Measurements from ENCODE around the gene COQ8A.

COQ8A gene

GRCh38 chr1:226940806-226941067, 643 bp downstream of the COQ8A start:
- DNase-seq (ENCODE audit: insufficient read length, low spot score) = no peak
- no peak for TF ChIP-seq CTCF (IDR thresholded peaks at IDR 0.05; ENCODE audit: insufficient read depth, missing control alignments)
- no peak for FAIRE-seq

GRCh38 chr1:226942392-226942791, 2.3 kb downstream of the COQ8A start:
- DNase-seq (ENCODE audit: insufficient read length, low spot score) = no peak
- no peak for FAIRE-seq
- no peak for TF ChIP-seq CTCF (IDR thresholded peaks at IDR 0.05; ENCODE audit: insufficient read depth, missing control alignments)

- no peak for TF ChIP-seq CTCF (IDR thresholded peaks at IDR 0.05; ENCODE audit: insufficient read depth, missing control alignments)
- DNase-seq (ENCODE audit: insufficient read length, low spot score) (no peak), FAIRE-seq (no peak)
Observed at GRCh38 chr1:226943156-226943555, 3.1 kb downstream of the COQ8A start.

GRCh38 chr1:226943927-226944326, 3.8 kb downstream of the COQ8A start:
- no peak for TF ChIP-seq CTCF (IDR thresholded peaks at IDR 0.05; ENCODE audit: insufficient read depth, missing control alignments)
- FAIRE-seq (no peak), DNase-seq (ENCODE audit: insufficient read length, low spot score) (no peak)

- TF ChIP-seq CTCF (IDR thresholded peaks at IDR 0.05; ENCODE audit: insufficient read depth, missing control alignments) = no peak
- FAIRE-seq (no peak), DNase-seq (ENCODE audit: insufficient read length, low spot score) (no peak)
Observed at GRCh38 chr1:226945106-226945857, 5.2 kb downstream of the COQ8A start.

- FAIRE-seq (no peak), DNase-seq (ENCODE audit: insufficient read length, low spot score) (no peak)
- no peak for TF ChIP-seq CTCF (IDR thresholded peaks at IDR 0.05; ENCODE audit: insufficient read depth, missing control alignments)
Observed at GRCh38 chr1:226945858-226946245, 5.8 kb downstream of the COQ8A start.

- DNase-seq (ENCODE audit: insufficient read length, low spot score) = no peak
- no peak for TF ChIP-seq CTCF (IDR thresholded peaks at IDR 0.05; ENCODE audit: insufficient read depth, missing control alignments)
- FAIRE-seq = no peak
Observed at GRCh38 chr1:226946285-226946684, 6.2 kb downstream of the COQ8A start.

Data from D721Med (cell line).